ENCODE data around the gene TRIM24.

TRIM24 gene

GRCh38 chr7:138625849-138626230 lies 165.8 kb downstream of the TRIM24 start:
- no peak for DNase-seq (ENCODE audit: low spot score)

GRCh38 chr7:138626846-138627245 lies 166.8 kb downstream of the TRIM24 start:
- DNase-seq (ENCODE audit: low spot score) = no peak

- no peak for DNase-seq (ENCODE audit: low spot score)
Measured at GRCh38 chr7:138627361-138627760, 167.3 kb downstream of the TRIM24 start.

GRCh38 chr7:138630059-138630610 lies 170.1 kb downstream of the TRIM24 start:
- DNase-seq (ENCODE audit: low spot score) = no peak

- DNase-seq (ENCODE audit: low spot score) = no peak
Measured at GRCh38 chr7:138632384-138632783, 172.3 kb downstream of the TRIM24 start.

GRCh38 chr7:138632826-138633602 lies 173.0 kb downstream of the TRIM24 start:
- no peak for DNase-seq (ENCODE audit: low spot score)
